Measurements from ENCODE around the gene STK17A. TPM values are rescaled to one million over a fixed set of nuclear protein-coding genes. Genes with fewer than 3 reads are reported as not detected.
"Not testable (repeated sequence)": the region's sequence is repeated elsewhere in the genome, so short reads cannot be mapped to it uniquely, and the experiment has no call there.

The STK17A gene
- total RNA-seq, 2 experiments from 2014 or later, result 25.8 to 28.7 TPM

GRCh38 chr7:43671521-43671920 lies 88.6 kb downstream of the STK17A start:
- Histone ChIP-seq H3K79me2 (ENCODE audit: insufficient read depth, low read depth, low read length) (peaks cover 92% of the 10 kb centered on the region), H3K9me3 (ENCODE audit: low read length) (peaks cover 90% of the 10 kb centered on the region), H4K20me1 (ENCODE audit: insufficient read depth, low read length) (no peaks in the 10 kb centered on the region), H3K36me3 (ENCODE audit: insufficient read depth, low read length) (peaks cover 77% of the 10 kb centered on the region), H3K9me2 (ENCODE audit: insufficient read depth, low read length) (no peaks in the 10 kb centered on the region), H2AFZ (ENCODE audit: low read length) (no peak overlapping the region), H3K4me1 (ENCODE audit: insufficient read depth, low read length, poor library complexity, severe bottlenecking) (peaks cover 17% of the 10 kb centered on the region), H3K27ac (ENCODE audit: low read depth, low read length, poor library complexity, severe bottlenecking) (no peak overlapping the region), H3K4me2 (ENCODE audit: low read length) (no peak overlapping the region), H3K4me3 (ENCODE audit: low read depth, low read length, poor library complexity, severe bottlenecking) (no peak overlapping the region)
- DNase-seq (ENCODE audit: low spot score), result no peak
- no peak for TF ChIP-seq CTCF (conservative IDR thresholded peaks at IDR 0.05; ENCODE audit: low read length)
- TF ChIP-seq EZH2phosphoT487 (IDR thresholded peaks at IDR 0.05; ENCODE audit: borderline replicate concordance, low read depth, low read length), result no peak
- POLR2A ChIA-PET, result no interaction called here
- CTCF ChIA-PET (ENCODE audit: unreplicated experiment), result no interaction called here
- BruUV-seq (replicated peaks), result no TSS peak
- intact Hi-C loops (cut with micrococcal nuclease; ENCODE audit: unreplicated experiment), result no loop called here

GRCh38 chr7:43673243-43673976 lies 90.5 kb downstream of the STK17A start:
- H2AFZ ChIP-seq (ENCODE audit: low read length); intact Hi-C loops (cut with micrococcal nuclease; ENCODE audit: unreplicated experiment); H3K27ac ChIP-seq (ENCODE audit: low read depth, low read length, poor library complexity, severe bottlenecking); H4K20me1 ChIP-seq (ENCODE audit: insufficient read depth, low read length); H3K9me2 ChIP-seq (ENCODE audit: insufficient read depth, low read length); H3K4me3 ChIP-seq (ENCODE audit: low read depth, low read length, poor library complexity, severe bottlenecking); BruUV-seq (replicated peaks); CTCF ChIA-PET (ENCODE audit: unreplicated experiment): not testable (repeated sequence)
- Histone ChIP-seq H3K4me1 (ENCODE audit: insufficient read depth, low read length, poor library complexity, severe bottlenecking) (peaks cover 21% of the 10 kb centered on the region), H3K36me3 (ENCODE audit: insufficient read depth, low read length) (peaks cover 63% of the 10 kb centered on the region), H3K9me3 (ENCODE audit: low read length) (peaks cover 77% of the 10 kb centered on the region), H3K4me2 (ENCODE audit: low read length) (0 out of 2 replicates have a peak overlapping the region, but pooled peaks have one; percentile 2), H3K79me2 (ENCODE audit: insufficient read depth, low read depth, low read length) (peaks cover 97% of the 10 kb centered on the region)
- POLR2A ChIA-PET, result interaction anchor here (1.2 kb wide), 1 partner anchor 9 kb away, joined by 3 read pairs; no protein-coding TSS in a partner anchor
- peak; percentile 23 for DNase-seq (ENCODE audit: low spot score)

GRCh38 chr7:43674559-43675436 lies 91.9 kb downstream of the STK17A start:
- no peaks in the 10 kb centered on the region for H3K9me2 ChIP-seq (ENCODE audit: insufficient read depth, low read length)
- TF ChIP-seq EZH2phosphoT487 (IDR thresholded peaks at IDR 0.05; ENCODE audit: borderline replicate concordance, low read depth, low read length) (no peak), CTCF (conservative IDR thresholded peaks at IDR 0.05; ENCODE audit: low read length) (no peak)
- H3K79me2 ChIP-seq (ENCODE audit: insufficient read depth, low read depth, low read length), result peaks cover 97% of the 10 kb centered on the region
- no peak for DNase-seq (ENCODE audit: low spot score)
- peaks cover 58% of the 10 kb centered on the region for H3K36me3 ChIP-seq (ENCODE audit: insufficient read depth, low read length)
- BruUV-seq (replicated peaks), result TSS peak; percentile 17
- peaks cover 25% of the 10 kb centered on the region for H3K4me1 ChIP-seq (ENCODE audit: insufficient read depth, low read length, poor library complexity, severe bottlenecking)
- H3K4me2 ChIP-seq (ENCODE audit: low read length), result no peak overlapping the region
- ChIA-PET POLR2A (interaction anchor here (0.6 to 1.2 kb wide), 2 partner anchors 10 to 16 kb away, joined by 3 to 4 read pairs; no protein-coding TSS in a partner anchor), CTCF (ENCODE audit: unreplicated experiment) (no interaction called here)
- intact Hi-C loops (cut with micrococcal nuclease; ENCODE audit: unreplicated experiment), result no loop called here
- no peak overlapping the region for H2AFZ ChIP-seq (ENCODE audit: low read length)
- H3K9me3 ChIP-seq (ENCODE audit: low read length), result peaks cover 67% of the 10 kb centered on the region
- no peak overlapping the region for H3K27ac ChIP-seq (ENCODE audit: low read depth, low read length, poor library complexity, severe bottlenecking)
- H3K4me3 ChIP-seq (ENCODE audit: low read depth, low read length, poor library complexity, severe bottlenecking), result no peak overlapping the region
- H4K20me1 ChIP-seq (ENCODE audit: insufficient read depth, low read length), result no peaks in the 10 kb centered on the region

Other genes starting within 250 kb of the STK17A start
- gene COA1, start 146.4 kb downstream of the STK17A start, total RNA-seq (2014; rRNA removed; shearing (Covaris generic)), result 96.0 and 96.9 TPM in 2 replicates
- 63.9 and 77.5 TPM in 2 replicates for gene COA1, start 146.4 kb downstream of the STK17A start, total RNA-seq (2022)
- not detected in 2 replicates for gene BLVRA, start 175.6 kb downstream of the STK17A start, total RNA-seq (2014; rRNA removed; shearing (Covaris generic))
- gene BLVRA, start 175.6 kb downstream of the STK17A start, total RNA-seq (2022), result 0.70 and 0.91 TPM in 2 replicates